ENCODE results near the gene RBBP8NL.

RBBP8NL gene

GRCh38 chr20:62382306-62383198 is 44.8 kb downstream of the RBBP8NL start:
- TF ChIP-seq POU6F1 (CRISPR knock-in tag; IDR thresholded peaks at IDR 0.05; ENCODE audit: borderline replicate concordance, low read depth), result no peak
- TF ChIP-seq CSRNP3 (CRISPR knock-in tag; IDR thresholded peaks at IDR 0.05), result no peak
- no peak for TF ChIP-seq PATZ1 (CRISPR knock-in tag; IDR thresholded peaks at IDR 0.05; ENCODE audit: borderline replicate concordance)
- no peak for TF ChIP-seq CREB5 (CRISPR knock-in tag; IDR thresholded peaks at IDR 0.05; ENCODE audit: low read depth)
- ATAC-seq, result peak; percentile 71

GRCh38 chr20:62381842-62382241 is 45.5 kb downstream of the RBBP8NL start:
- TF ChIP-seq CSDC2 (CRISPR knock-in tag; IDR thresholded peaks at IDR 0.05) (no peak), SNAI2 (CRISPR knock-in tag; IDR thresholded peaks at IDR 0.05) (no peak), PATZ1 (CRISPR knock-in tag; IDR thresholded peaks at IDR 0.05; ENCODE audit: borderline replicate concordance) (no peak)
- ATAC-seq, result no peak

GRCh38 chr20:62381202-62381797 is 46.0 kb downstream of the RBBP8NL start:
- TF ChIP-seq CSDC2 (CRISPR knock-in tag; IDR thresholded peaks at IDR 0.05), result no peak
- no peak for TF ChIP-seq ISL1 (CRISPR knock-in tag; IDR thresholded peaks at IDR 0.05)
- no peak for TF ChIP-seq GLIS3 (CRISPR knock-in tag; IDR thresholded peaks at IDR 0.05)
- TF ChIP-seq ZC3H10 (CRISPR knock-in tag; IDR thresholded peaks at IDR 0.05), result no peak
- TF ChIP-seq OSR1 (CRISPR knock-in tag; IDR thresholded peaks at IDR 0.05), result no peak
- no peak for TF ChIP-seq RARB (CRISPR knock-in tag; IDR thresholded peaks at IDR 0.05)
- TF ChIP-seq PPARA (CRISPR knock-in tag; IDR thresholded peaks at IDR 0.05; ENCODE audit: borderline replicate concordance), result no peak
- TF ChIP-seq POU6F1 (CRISPR knock-in tag; IDR thresholded peaks at IDR 0.05; ENCODE audit: borderline replicate concordance, low read depth), result no peak
- no peak for TF ChIP-seq BACH2 (CRISPR knock-in tag; IDR thresholded peaks at IDR 0.05; ENCODE audit: borderline replicate concordance)
- TF ChIP-seq TCF4 (CRISPR knock-in tag; IDR thresholded peaks at IDR 0.05; ENCODE audit: borderline replicate concordance), result no peak
- no peak for TF ChIP-seq ESRRG (CRISPR knock-in tag; IDR thresholded peaks at IDR 0.05)
- no peak for TF ChIP-seq ZNF8 (CRISPR knock-in tag; IDR thresholded peaks at IDR 0.05)
- no peak for TF ChIP-seq ZNF565 (CRISPR knock-in tag; conservative IDR thresholded peaks at IDR 0.05; ENCODE audit: low read depth)
- no peak for TF ChIP-seq CREB5 (CRISPR knock-in tag; IDR thresholded peaks at IDR 0.05; ENCODE audit: low read depth)
- TF ChIP-seq ARNTL (CRISPR knock-in tag; IDR thresholded peaks at IDR 0.05; ENCODE audit: borderline replicate concordance, low read depth), result no peak
- no peak for TF ChIP-seq CSRNP3 (CRISPR knock-in tag; IDR thresholded peaks at IDR 0.05)
- TF ChIP-seq ZFP3 (CRISPR knock-in tag; IDR thresholded peaks at IDR 0.05), result no peak
- no peak for TF ChIP-seq ZFP30 (CRISPR knock-in tag; IDR thresholded peaks at IDR 0.05)
- no peak for TF ChIP-seq ZNF70 (CRISPR knock-in tag; IDR thresholded peaks at IDR 0.05)
- peak; percentile 14; the same call in 2 of the 3 replicates for ATAC-seq

Measured in SK-N-SH treated with all-trans-retinoic acid at 6 μM for 48 hours (cell line).